Left ventricle myocardium superior (tissue), 1 donor: ENCODE data around the gene CYTL1. TPM values are rescaled to one million over a fixed set of nuclear protein-coding genes. Genes with fewer than 3 reads are reported as not detected.

Source experiments
- ATAC-seq: fragments of 200-7000 bp; cut with Tn5 transposase; one replicate; pipeline ENCODE4 v1.9.1; 2020; ENCODE audit warnings: mild to moderate bottlenecking, moderate library complexity
- DNase-seq: peaks from one replicate; pipeline ENCODE4 v3.0.0-alpha.2; 2020
- intact Hi-C: fragments of 100-400 bp; cut with micrococcal nuclease; formaldehyde crosslinking; loops from one replicate; pipeline ENCODE4 v1.11.0; 2022
- total RNA-seq: library from RNA; stranded (reverse); fragmentation: NEBNext Ultra II Directional; extraction: Animal tissue kit (Norgen Biotek cat#: 25700); gene quantifications from one replicate; pipeline ENCODE4 v1.2.1, GENCODE V29; 2021
- donor health status: DM: no; HTN: yes; CAD: no; lungs with severe emphysema.

Gene CYTL1
- total RNA-seq, 1 donor from 2014 or later: 0.42 TPM

GRCh38 chr4:5037553-5038551 lies 18.6 kb upstream of the CYTL1 start:
- ATAC-seq: peak; percentile 43
- no peak for DNase-seq
- intact Hi-C loops: no loop called here

- intact Hi-C loops: no loop called here
- no peak for ATAC-seq
- no peak for DNase-seq
Measured at GRCh38 chr4:5036239-5036638, 17.0 kb upstream of the CYTL1 start.

GRCh38 chr4:5034206-5034605 lies 14.9 kb upstream of the CYTL1 start:
- no peak for DNase-seq
- ATAC-seq: no peak
- intact Hi-C loops: no loop called here

GRCh38 chr4:5033281-5033841 lies 14.1 kb upstream of the CYTL1 start:
- ATAC-seq (peak; percentile 87), DNase-seq (peak; percentile 47)
- intact Hi-C loops: no loop called here

- no peak for DNase-seq
- no peak for ATAC-seq
- intact Hi-C loops: no loop called here
Measured at GRCh38 chr4:5032813-5033212, 13.6 kb upstream of the CYTL1 start.

GRCh38 chr4:5030927-5031326 lies 11.7 kb upstream of the CYTL1 start:
- intact Hi-C loops: no loop called here
- ATAC-seq (no peak), DNase-seq (no peak)

GRCh38 chr4:5030221-5030620 lies 11.0 kb upstream of the CYTL1 start:
- no peak for ATAC-seq
- intact Hi-C loops: no loop called here

GRCh38 chr4:5029447-5029846 lies 10.2 kb upstream of the CYTL1 start:
- DNase-seq (no peak), ATAC-seq (no peak)
- intact Hi-C loops: no loop called here

More at GRCh38 chr4:5030221-5030620, 11.0 kb upstream of the CYTL1 start:
- no peak for DNase-seq

GRCh38 chr4:5028480-5028879 lies 9.2 kb upstream of the CYTL1 start:
- ATAC-seq (no peak), DNase-seq (no peak)
- intact Hi-C loops: no loop called here

- DNase-seq (no peak), ATAC-seq (no peak)
- intact Hi-C loops: no loop called here
Measured at GRCh38 chr4:5027346-5027745, 8.1 kb upstream of the CYTL1 start.

GRCh38 chr4:5026371-5026770 lies 7.1 kb upstream of the CYTL1 start:
- intact Hi-C loops: no loop called here
- no peak for ATAC-seq
- DNase-seq: no peak

GRCh38 chr4:5024673-5025072 lies 5.4 kb upstream of the CYTL1 start:
- no peak for DNase-seq
- intact Hi-C loops: no loop called here
- ATAC-seq: no peak

- ATAC-seq (no peak), DNase-seq (no peak)
- intact Hi-C loops: no loop called here
Measured at GRCh38 chr4:5021546-5021945, 2.3 kb upstream of the CYTL1 start.

GRCh38 chr4:5020341-5020740 lies 1.1 kb upstream of the CYTL1 start:
- DNase-seq (no peak), ATAC-seq (no peak)
- intact Hi-C loops: no loop called here

- intact Hi-C loops: no loop called here
- no peak for DNase-seq
- ATAC-seq: no peak
Measured at GRCh38 chr4:5019796-5020195, 538 bp upstream of the CYTL1 start.

- intact Hi-C loops: no loop called here
- DNase-seq (no peak), ATAC-seq (no peak)
Measured at GRCh38 chr4:5018603-5019002, 655 bp downstream of the CYTL1 start.

- ATAC-seq (no peak), DNase-seq (no peak)
- intact Hi-C loops: no loop called here
Measured at GRCh38 chr4:5018096-5018495, 1.2 kb downstream of the CYTL1 start.

- DNase-seq: no peak
- no peak for ATAC-seq
- intact Hi-C loops: no loop called here
Measured at GRCh38 chr4:5014007-5014682, 5.1 kb downstream of the CYTL1 start.

GRCh38 chr4:5012958-5013357 lies 6.3 kb downstream of the CYTL1 start:
- ATAC-seq (no peak), DNase-seq (no peak)
- intact Hi-C loops: no loop called here

GRCh38 chr4:5012244-5012898 lies 6.9 kb downstream of the CYTL1 start:
- intact Hi-C loops: no loop called here
- no peak for DNase-seq
- no peak for ATAC-seq
